Cardiac fibroblast (primary cell): ENCODE data around the gene TLCD4.
A peak's percentile ranks its signal among the peaks of the same experiment; 100 is the strongest.

ENCODE experiments used
- DNase-seq, 2 donors: peaks; one replicate each; pipeline versions ENCODE4 v3.0.0 to v3.0.0-alpha.2; 2010; ENCODE audit warnings: low read depth in 2 of 2
- H3K4me3 ChIP-seq, 2 donors: replicated peaks in 1 of 2; 1 replicate in 1 of 2; 2 replicates in 1 of 2; pipeline ENCODE4 v1.5.1; 2011; ENCODE audit warnings: low read depth in 2 of 2, low read length in 2 of 2, mild to moderate bottlenecking in 2 of 2, moderate library complexity in 1 of 2
- CTCF ChIP-seq: IDR thresholded peaks from one replicate; pipeline ENCODE4 v1.5.1; 2011; ENCODE audit warnings: low read depth, mild to moderate bottlenecking, low read length, inconsistent platforms

Gene TLCD4

GRCh38 chr1:95095833-95096217 lies 21.3 kb upstream of the TLCD4 start:
- peak in 1 of 2 donors; percentile 17 for DNase-seq
- no peak for TF ChIP-seq CTCF
- H3K4me3 ChIP-seq = no peak overlapping the region

- DNase-seq = peak in 1 of 2 donors; percentile 61
- no peak for TF ChIP-seq CTCF
- H3K4me3 ChIP-seq = no peak overlapping the region
These were observed 20.8 kb upstream of the TLCD4 start for GRCh38 chr1:95096218-95096841.

- no peak overlapping the region for H3K4me3 ChIP-seq
- no peak for DNase-seq
- no peak for TF ChIP-seq CTCF
These were observed 19.7 kb upstream of the TLCD4 start for GRCh38 chr1:95097426-95097825.

GRCh38 chr1:95098196-95098595 lies 19.0 kb upstream of the TLCD4 start:
- no peak for DNase-seq
- H3K4me3 ChIP-seq = no peak overlapping the region
- TF ChIP-seq CTCF = no peak

- DNase-seq = no peak
- H3K4me3 ChIP-seq = no peak overlapping the region
- TF ChIP-seq CTCF = no peak
These were observed 8.4 kb upstream of the TLCD4 start for GRCh38 chr1:95108792-95109191.

GRCh38 chr1:95111014-95111413 lies 6.1 kb upstream of the TLCD4 start:
- TF ChIP-seq CTCF = no peak
- H3K4me3 ChIP-seq = no peak overlapping the region
- no peak for DNase-seq

GRCh38 chr1:95113684-95114083 lies 3.5 kb upstream of the TLCD4 start:
- no peak for TF ChIP-seq CTCF
- H3K4me3 ChIP-seq = no peak overlapping the region
- DNase-seq = no peak
